OCI-LY7 (cell line): Measurements from ENCODE around the gene LAMA4.

Source experiments
- CTCF ChIP-seq: fragments of 200-600 bp; sonication (generic); conservative IDR thresholded peaks from 2 replicates; pipeline ENCODE4 v1.5.1; 2014; ENCODE audit warnings: mild to moderate bottlenecking, antibody characterized with exemption, low read length, moderate library complexity, mixed read lengths
- EZH2phosphoT487 ChIP-seq: fragments of 200-600 bp; sonication (generic); IDR thresholded peaks from 2 replicates; pipeline ENCODE4 v1.6.1; 2018; ENCODE audit warnings: low read depth, borderline replicate concordance, mild to moderate bottlenecking, mixed run types, antibody characterized with exemption, low read length, moderate library complexity, mixed read lengths

GRCh38 chr6:112225691-112226090 lies 28.7 kb downstream of the LAMA4 start:
- no peak for TF ChIP-seq CTCF
- TF ChIP-seq EZH2phosphoT487 = no peak
